Esophagus squamous epithelium (tissue), 5 donors: ENCODE measurements around the gene LRRN1. TPM values are rescaled to one million over a fixed set of nuclear protein-coding genes. Genes with fewer than 3 reads are reported as not detected.

Source experiments
- DNase-seq: peaks from one replicate; lab custom pipeline; 2025; lab: John Stamatoyannopoulos, UW
- H3K27ac ChIP-seq, 4 donors: fragments of 200-600 bp; sonication (generic); one replicate each; pipeline ENCODE4 v1.5.1; 2016 to 2019; ENCODE audit warnings: mild to moderate bottlenecking in 1 of 4
- H3K27me3 ChIP-seq, 4 donors: fragments of 200-600 bp; sonication (generic); 1 replicate in 3 of 4; 2 replicates in 1 of 4; pipeline versions ENCODE4 v1.5.1 to v1.6.0; 2017 to 2021; ENCODE audit warnings: antibody characterized with exemption in 1 of 4
- H3K36me3 ChIP-seq, 3 donors: fragments of 200-600 bp; sonication (generic); one replicate each; pipeline ENCODE4 v1.5.1; 2016 to 2019
- H3K4me1 ChIP-seq, 3 donors: fragments of 200-600 bp; sonication (generic); one replicate each; pipeline ENCODE4 v1.5.1; 2017 to 2019
- H3K4me3 ChIP-seq, 4 donors: fragments of 200-600 bp; sonication (generic); 1 replicate in 3 of 4; 2 replicates in 1 of 4; pipeline ENCODE4 v1.5.1; 2016 to 2019; ENCODE audit warnings: mild to moderate bottlenecking in 2 of 4, moderate library complexity in 1 of 4
- H3K9me3 ChIP-seq, 3 donors: fragments of 200-600 bp; sonication (generic); one replicate each; pipeline ENCODE4 v1.5.1; 2016 to 2019
- POLR2A ChIP-seq, 4 donors: fragments of 450-650 bp; IDR thresholded peaks; one replicate each; pipeline ENCODE4 v1.6.1; 2017; ENCODE audit warnings: antibody characterized with exemption in 4 of 4, mild to moderate bottlenecking in 4 of 4, moderate library complexity in 3 of 4
- WGBS, 2 donors: methylation state at CpG; one replicate each; pipeline ENCODE4 v1.1.5; 2018; 5-methylcytosine and 5-hydroxymethylcytosine counted together
- intact Hi-C: fragments of 100-400 bp; cut with DNase I; formaldehyde crosslinking; loops from one replicate; pipeline ENCODE4 v1.15.0; 2022
- total RNA-seq, 4 donors: library from RNA; depleted of rRNA; stranded (reverse); fragments of >200 nt; gene quantifications; one replicate each; pipeline ENCODE4 v1.1.0, GENCODE V29; 2016
- TF ChIP-seq, protein P1 (sequence below), 6 experiments: fragments of 450-650 bp in 4 of 6; fragments of 200-600 bp in 2 of 6; sonication (generic) in 2 of 6; IDR thresholded peaks; one replicate each; pipeline ENCODE4 v1.5.1; 2016 to 2019; ENCODE audit warnings: antibody characterized with exemption in 6 of 6, mild to moderate bottlenecking in 4 of 6, moderate library complexity in 4 of 6
- donor health status: DM: yes; HTN: yes; CAD: no.

Gene LRRN1
- total RNA-seq: under 1 TPM in 3 of 4 donors, not detected in 1; 0.04 to 0.47 (median 0.19) TPM

- H3K27me3 ChIP-seq: peaks cover 0 to 56% (median 0%) of the 10 kb centered on the region in 4 donors
- no peaks in the 10 kb centered on the region for H3K36me3 ChIP-seq
- H3K9me3 ChIP-seq: no peaks in the 10 kb centered on the region
- TF ChIP-seq POLR2A (IDR thresholded peaks at IDR 0.05): peak in 1 of 4 donors; percentile 34
- TF ChIP-seq, protein P1, sequence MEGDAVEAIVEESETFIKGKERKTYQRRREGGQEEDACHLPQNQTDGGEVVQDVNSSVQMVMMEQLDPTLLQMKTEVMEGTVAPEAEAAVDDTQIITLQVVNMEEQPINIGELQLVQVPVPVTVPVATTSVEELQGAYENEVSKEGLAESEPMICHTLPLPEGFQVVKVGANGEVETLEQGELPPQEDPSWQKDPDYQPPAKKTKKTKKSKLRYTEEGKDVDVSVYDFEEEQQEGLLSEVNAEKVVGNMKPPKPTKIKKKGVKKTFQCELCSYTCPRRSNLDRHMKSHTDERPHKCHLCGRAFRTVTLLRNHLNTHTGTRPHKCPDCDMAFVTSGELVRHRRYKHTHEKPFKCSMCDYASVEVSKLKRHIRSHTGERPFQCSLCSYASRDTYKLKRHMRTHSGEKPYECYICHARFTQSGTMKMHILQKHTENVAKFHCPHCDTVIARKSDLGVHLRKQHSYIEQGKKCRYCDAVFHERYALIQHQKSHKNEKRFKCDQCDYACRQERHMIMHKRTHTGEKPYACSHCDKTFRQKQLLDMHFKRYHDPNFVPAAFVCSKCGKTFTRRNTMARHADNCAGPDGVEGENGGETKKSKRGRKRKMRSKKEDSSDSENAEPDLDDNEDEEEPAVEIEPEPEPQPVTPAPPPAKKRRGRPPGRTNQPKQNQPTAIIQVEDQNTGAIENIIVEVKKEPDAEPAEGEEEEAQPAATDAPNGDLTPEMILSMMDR (IDR thresholded peaks at IDR 0.05): no peak
- H3K4me3 ChIP-seq: peak within 1 kb of the TSS; percentile 33 to 63 (median 52)
- 0 to 4% methylated on average over 7 to 12 of the region's 102 CpGs for WGBS, 2 donors
- peaks cover 14 to 33% (median 18%) of the 10 kb centered on the region in 3 donors for H3K4me1 ChIP-seq
- intact Hi-C loops: no loop called here
- DNase-seq: peak; percentile 6
- peak within 1 kb of the TSS in 1 of 4 donors; percentile 18 for H3K27ac ChIP-seq
These were observed at the start of gene LRRN1 for GRCh38 chr3:3799173-3800079. TSS of gene LRRN1 (plus strand) at chr3:3799431. CDS start at chr3:3844642, 45,211 bp downstream.

DNA sequence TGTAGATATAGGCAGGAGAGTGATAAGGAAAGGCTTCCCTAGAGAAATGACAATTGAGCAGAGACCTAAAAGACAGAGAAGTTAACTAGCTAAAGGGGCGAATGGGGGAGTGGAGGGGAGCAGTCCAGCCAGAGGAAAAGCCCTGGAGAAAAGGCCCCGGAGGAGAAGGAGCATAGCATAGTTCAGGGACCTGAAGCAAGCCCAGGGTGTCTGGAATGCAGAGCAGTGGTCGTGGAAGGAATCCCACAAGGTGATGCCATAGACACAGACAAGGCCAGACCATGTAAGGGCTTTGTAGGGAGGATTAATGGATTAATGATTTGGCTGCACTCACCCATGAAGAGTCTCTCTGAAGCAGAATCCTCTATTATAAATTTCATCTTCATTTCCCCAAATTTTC lies 45.8 kb upstream of the LRRN1 start:
- H3K27me3 ChIP-seq: no peaks in the 10 kb centered on the region
- H3K9me3 ChIP-seq: no peaks in the 10 kb centered on the region
- TF ChIP-seq, protein P1 (IDR thresholded peaks at IDR 0.05): no peak
- TF ChIP-seq POLR2A (IDR thresholded peaks at IDR 0.05): no peak
- H3K27ac ChIP-seq: no peak overlapping the region
- no peak for DNase-seq
- intact Hi-C loops: no loop called here
- H3K4me1 ChIP-seq: no peaks in the 10 kb centered on the region
- no peaks in the 10 kb centered on the region for H3K36me3 ChIP-seq
- 36 to 43% methylated on average over 3 of the region's 3 CpGs for WGBS, 2 donors
- H3K4me3 ChIP-seq: no peak overlapping the region

DNA sequence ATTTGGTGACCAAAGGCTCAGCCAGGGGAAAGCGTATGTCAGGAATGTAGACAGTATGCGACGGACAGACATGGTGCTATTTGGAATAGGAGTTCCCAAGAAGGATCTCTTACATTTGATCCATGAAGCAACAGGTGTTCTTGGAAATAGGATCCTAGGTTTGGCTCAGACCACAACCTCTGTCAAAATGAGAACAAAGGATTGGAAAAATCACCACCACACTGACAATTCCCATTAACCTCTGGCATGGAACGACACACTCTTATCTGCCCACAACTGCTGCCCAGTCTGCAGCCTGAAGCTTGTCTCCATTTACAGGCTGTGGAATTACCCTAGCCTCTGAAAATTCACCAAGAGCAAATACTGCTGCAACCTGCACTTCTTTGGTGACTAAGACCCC lies 33.6 kb upstream of the LRRN1 start:
- H3K4me3 ChIP-seq: no peak overlapping the region
- intact Hi-C loops: no loop called here
- H3K9me3 ChIP-seq: no peaks in the 10 kb centered on the region
- H3K27ac ChIP-seq: no peak overlapping the region
- H3K27me3 ChIP-seq: no peaks in the 10 kb centered on the region
- H3K36me3 ChIP-seq: no peaks in the 10 kb centered on the region
- TF ChIP-seq, protein P1 (IDR thresholded peaks at IDR 0.05): no peak
- TF ChIP-seq POLR2A (IDR thresholded peaks at IDR 0.05): no peak
- no peak for DNase-seq
- WGBS, 2 donors: 80 to 94% methylated on average over 4 of the region's 4 CpGs
- H3K4me1 ChIP-seq: no peaks in the 10 kb centered on the region

- Histone ChIP-seq H3K9me3 (no peaks in the 10 kb centered on the region), H3K36me3 (no peaks in the 10 kb centered on the region), H3K4me3 (no peak overlapping the region), H3K27ac (no peak overlapping the region), H3K27me3 (no peaks in the 10 kb centered on the region), H3K4me1 (no peaks in the 10 kb centered on the region)
- WGBS, 2 donors: 22 to 100% methylated on average over 1 of the region's 1 CpG
- TF ChIP-seq POLR2A (IDR thresholded peaks at IDR 0.05): no peak
- TF ChIP-seq, protein P1 (IDR thresholded peaks at IDR 0.05): no peak
- intact Hi-C loops: no loop called here
- DNase-seq: no peak
These were observed 33.1 kb upstream of the LRRN1 start for GRCh38 chr3:3766140-3766539.

DNA sequence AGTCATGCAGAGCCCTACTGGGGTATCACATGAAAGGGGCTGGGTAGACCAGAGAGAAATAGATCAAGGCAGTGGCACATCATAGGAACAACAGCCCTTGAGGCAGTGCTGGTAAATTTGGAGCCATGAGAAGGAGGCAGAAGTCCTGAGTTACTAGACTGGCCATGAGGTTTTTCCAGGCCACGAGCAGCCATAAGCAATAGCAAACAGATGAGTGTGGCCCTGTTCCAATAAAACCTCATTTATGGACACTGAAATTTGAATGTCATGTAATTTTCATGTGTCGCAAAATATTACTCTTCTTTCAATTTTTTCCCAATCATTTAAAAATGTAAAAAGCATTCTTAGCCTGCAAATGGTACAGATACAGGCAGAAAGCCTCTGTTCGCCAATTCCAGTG lies 28.1 kb upstream of the LRRN1 start:
- TF ChIP-seq POLR2A (IDR thresholded peaks at IDR 0.05): no peak
- TF ChIP-seq, protein P1 (IDR thresholded peaks at IDR 0.05): no peak
- H3K27me3 ChIP-seq: no peaks in the 10 kb centered on the region
- peaks cover 0 to 7% (median 0%) of the 10 kb centered on the region in 3 donors for H3K9me3 ChIP-seq
- intact Hi-C loops: no loop called here
- no peaks in the 10 kb centered on the region for H3K4me1 ChIP-seq
- no peak overlapping the region for H3K27ac ChIP-seq
- H3K4me3 ChIP-seq: no peak overlapping the region
- no peak for DNase-seq
- H3K36me3 ChIP-seq: no peaks in the 10 kb centered on the region
- 75 to 78% methylated on average over 3 of the region's 3 CpGs for WGBS, 2 donors
